Liver (tissue), 5 donors: ENCODE measurements around the gene BAK1. TPM values are rescaled to one million over a fixed set of nuclear protein-coding genes. Genes with fewer than 3 reads are reported as not detected.

ENCODE experiments used
- polyA plus RNA-seq, 2 donors: library from polyadenylated mRNA; stranded (reverse) in 1 of 2; unstranded in 1 of 2; fragments of 200-250 nt in 1 of 2; fragments of >200 nt in 1 of 2; fragmentation: Nextera tagmentation in 1 of 2; extraction: Ambion mirVana in 1 of 2; gene quantifications; one replicate each; pipeline versions ENCODE4 v1.2.1 to v1.2.3, GENCODE V29; 2013 to 2015
- small RNA-seq: library from RNA; depleted of rRNA; stranded (forward); fragments of <200 nt; gene quantifications from one replicate; pipeline ENCODE3, GENCODE V24; 2014
- total RNA-seq, 2 donors: library from RNA; depleted of rRNA; stranded (reverse); fragments of >200 nt; gene quantifications; one replicate each; pipeline ENCODE4 v1.2.3, GENCODE V29; 2014
- donor health status: healthy.
- donor health status: healthy.
- donor health status: healthy.

Gene BAK1
- total and polyA plus RNA-seq, 4 donors, result 2.4 to 8.7 (median 5.3) TPM

Small RNA genes lying within 50 kb of the gene (small RNA-seq; reads per million reads assigned to genes)
- gene RF00017, result not detected

Other genes with a start within 250 kb of the BAK1 start
- gene KIFC1, start 188.5 kb downstream of the BAK1 start, total RNA-seq, result 10 to 100 TPM in 1 of 2 donors, under 1 TPM in 1; 0.08 to 30.0 TPM
- gene KIFC1, start 188.5 kb downstream of the BAK1 start, polyA plus RNA-seq, result 1 to 10 TPM in 1 of 2 donors, under 1 TPM in 1; 0.29 to 2.2 TPM
- gene PHF1, start 169.3 kb downstream of the BAK1 start, total RNA-seq, result 10 to 100 TPM in 1 of 2 donors, 1 to 10 TPM in 1; 7.2 to 13.5 TPM
- 10 to 100 TPM in 1 of 2 donors, 1 to 10 TPM in 1; 9.9 to 13.1 TPM for gene PHF1, start 169.3 kb downstream of the BAK1 start, polyA plus RNA-seq
- gene CUTA, start 162.2 kb downstream of the BAK1 start, total RNA-seq, result 10 to 100 TPM; 33.1 to 46.0 TPM
- gene CUTA, start 162.2 kb downstream of the BAK1 start, polyA plus RNA-seq, result 100 to 1,000 TPM; 140 to 164 TPM
- 1 to 10 TPM; 1.1 to 1.8 TPM for gene SYNGAP1, start 160.2 kb downstream of the BAK1 start, total RNA-seq
- gene SYNGAP1, start 160.2 kb downstream of the BAK1 start, polyA plus RNA-seq, result 1 to 10 TPM in 1 of 2 donors, under 1 TPM in 1; 0.32 to 1.2 TPM
- 1 to 10 TPM; 1.6 to 3.4 TPM for gene ZBTB9, start 125.7 kb downstream of the BAK1 start, total RNA-seq
- 1 to 10 TPM; 1.1 to 3.0 TPM for gene ZBTB9, start 125.7 kb downstream of the BAK1 start, polyA plus RNA-seq
- gene ITPR3, start 41.0 kb upstream of the BAK1 start, total RNA-seq, result 1 to 10 TPM in 1 of 2 donors, under 1 TPM in 1; 0.75 to 2.8 TPM
- gene ITPR3, start 41.0 kb upstream of the BAK1 start, polyA plus RNA-seq, result under 1 TPM; 0.49 to 0.67 TPM
- 1 to 10 TPM; 6.8 to 8.3 TPM for gene UQCC2, start 131.4 kb upstream of the BAK1 start, total RNA-seq
- 10 to 100 TPM; 36.5 to 75.9 TPM for gene UQCC2, start 131.4 kb upstream of the BAK1 start, polyA plus RNA-seq
- 10 to 100 TPM in 1 of 2 donors, 1 to 10 TPM in 1; 7.0 to 12.9 TPM for gene IP6K3, start 166.6 kb upstream of the BAK1 start, total RNA-seq
- gene IP6K3, start 166.6 kb upstream of the BAK1 start, polyA plus RNA-seq, result 1 to 10 TPM; 1.5 to 6.4 TPM
- gene LEMD2, start 208.9 kb upstream of the BAK1 start, total RNA-seq, result 10 to 100 TPM; 14.2 to 23.1 TPM
- gene LEMD2, start 208.9 kb upstream of the BAK1 start, polyA plus RNA-seq, result 10 to 100 TPM in 1 of 2 donors, 1 to 10 TPM in 1; 6.5 to 19.0 TPM
- gene MLN, start 223.7 kb upstream of the BAK1 start, total RNA-seq, result not detected
- gene MLN, start 223.7 kb upstream of the BAK1 start, polyA plus RNA-seq, result not detected